Left lung (tissue), 10 donors: ENCODE results near the gene VTI1A. TPM values are rescaled to one million over a fixed set of nuclear protein-coding genes. Genes with fewer than 3 reads are reported as not detected.

Experiments used
- ATAC-seq: fragments of 200-7000 bp; cut with Tn5 transposase; one replicate; pipeline ENCODE4 v1.9.1; 2020; ENCODE audit warnings: moderate library complexity
- DNase-seq, 4 donors: peaks; one replicate each; pipeline ENCODE4 v3.0.0-alpha.2; 2013 to 2020
- H3K27ac ChIP-seq, 2 donors: fragments of 200-600 bp; sonication (generic) in 1 of 2; one replicate each; pipeline versions ENCODE4 v1.5.0 to v1.8.0; 2020 to 2021
- H3K27me3 ChIP-seq, 2 donors: fragments of 200-600 bp; sonication (generic) in 1 of 2; one replicate each; pipeline versions ENCODE4 v1.5.0 to v1.8.0; 2020 to 2021
- H3K36me3 ChIP-seq, 2 donors: fragments of 200-600 bp; sonication (generic) in 1 of 2; one replicate each; pipeline versions ENCODE4 v1.5.0 to v1.8.0; 2020 to 2021
- H3K4me1 ChIP-seq, 2 donors: fragments of 200-600 bp; one replicate each; pipeline ENCODE4 v1.8.0; 2021
- H3K4me3 ChIP-seq, 2 donors: fragments of 200-600 bp; sonication (generic) in 1 of 2; one replicate each; pipeline versions ENCODE4 v1.5.0 to v1.8.0; 2020 to 2021; ENCODE audit warnings: mild to moderate bottlenecking in 1 of 2
- H3K9me3 ChIP-seq, 2 donors: fragments of 200-600 bp; sonication (generic) in 1 of 2; one replicate each; pipeline versions ENCODE4 v1.5.0 to v1.8.0; 2020 to 2021
- intact Hi-C, 2 donors: fragments of 100-400 bp; cut with DNase I; formaldehyde crosslinking; loops; one replicate each; pipeline versions ENCODE4 v1.11.2 to v1.14.2; 2022
- polyA plus RNA-seq, 6 donors: library from polyadenylated mRNA; unstranded; fragments of 120-200 nt; gene quantifications; one replicate each; pipeline ENCODE4 v1.2.1, GENCODE V29; 2013; ENCODE audit not compliant: insufficient read length in 6 of 6
- total RNA-seq, 2 donors: library from RNA; stranded (reverse); fragmentation: NEBNext Ultra II Directional; extraction: Animal tissue kit (Norgen Biotek cat#: 25700); gene quantifications; one replicate each; pipeline ENCODE4 v1.2.1, GENCODE V29; 2021
- TF ChIP-seq, protein P1 (sequence below), 2 donors: fragments of 200-600 bp; sonication (generic) in 1 of 2; IDR thresholded peaks; one replicate each; pipeline versions ENCODE4 v1.5.0 to v1.8.0; 2021; ENCODE audit warnings: antibody characterized with exemption in 2 of 2
- donor health status: DM: no; HTN: yes; CAD: no.
- donor health status: DM: no; HTN: no; CAD: no.

Gene VTI1A
- total and polyA plus RNA-seq, 8 donors: 13.6 to 39.0 (median 17.7) TPM

- H3K4me3 ChIP-seq: no peak overlapping the region
- H3K36me3 ChIP-seq: peaks cover 0 to 4% of the 10 kb centered on the region in 2 donors
- TF ChIP-seq, protein P1, sequence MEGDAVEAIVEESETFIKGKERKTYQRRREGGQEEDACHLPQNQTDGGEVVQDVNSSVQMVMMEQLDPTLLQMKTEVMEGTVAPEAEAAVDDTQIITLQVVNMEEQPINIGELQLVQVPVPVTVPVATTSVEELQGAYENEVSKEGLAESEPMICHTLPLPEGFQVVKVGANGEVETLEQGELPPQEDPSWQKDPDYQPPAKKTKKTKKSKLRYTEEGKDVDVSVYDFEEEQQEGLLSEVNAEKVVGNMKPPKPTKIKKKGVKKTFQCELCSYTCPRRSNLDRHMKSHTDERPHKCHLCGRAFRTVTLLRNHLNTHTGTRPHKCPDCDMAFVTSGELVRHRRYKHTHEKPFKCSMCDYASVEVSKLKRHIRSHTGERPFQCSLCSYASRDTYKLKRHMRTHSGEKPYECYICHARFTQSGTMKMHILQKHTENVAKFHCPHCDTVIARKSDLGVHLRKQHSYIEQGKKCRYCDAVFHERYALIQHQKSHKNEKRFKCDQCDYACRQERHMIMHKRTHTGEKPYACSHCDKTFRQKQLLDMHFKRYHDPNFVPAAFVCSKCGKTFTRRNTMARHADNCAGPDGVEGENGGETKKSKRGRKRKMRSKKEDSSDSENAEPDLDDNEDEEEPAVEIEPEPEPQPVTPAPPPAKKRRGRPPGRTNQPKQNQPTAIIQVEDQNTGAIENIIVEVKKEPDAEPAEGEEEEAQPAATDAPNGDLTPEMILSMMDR (IDR thresholded peaks at IDR 0.05): no peak
- H3K27me3 ChIP-seq: no peaks in the 10 kb centered on the region
- H3K27ac ChIP-seq: no peak overlapping the region
- peaks cover 0 to 6% of the 10 kb centered on the region in 2 donors for H3K4me1 ChIP-seq
- no peaks in the 10 kb centered on the region for H3K9me3 ChIP-seq
- ATAC-seq (no peak), DNase-seq (no peak)
- intact Hi-C loops: no loop called here
These were observed 216.5 kb downstream of the VTI1A start for GRCh38 chr10:112663234-112664125.

DNA sequence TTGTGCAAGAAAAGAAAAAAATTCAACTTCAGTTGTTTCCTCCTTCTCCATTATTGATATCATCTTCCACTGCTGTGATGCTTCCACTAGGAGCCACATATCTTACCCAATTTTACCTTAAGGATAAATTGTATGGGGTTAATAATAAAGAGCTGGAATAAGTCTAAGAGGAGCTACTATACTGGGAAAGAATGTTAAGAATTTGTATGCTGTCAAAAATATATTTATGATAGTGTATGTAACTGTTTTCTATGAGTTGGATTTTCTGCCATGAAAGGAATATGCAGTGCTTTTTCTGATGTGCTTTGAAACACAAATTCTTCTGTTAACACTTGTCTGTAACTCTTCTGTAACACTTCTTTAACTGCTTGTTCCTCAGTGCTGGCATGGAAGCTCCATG is 219.1 kb downstream of the VTI1A start:
- DNase-seq: no peak
- Histone ChIP-seq H3K36me3 (peaks cover 0 to 29% of the 10 kb centered on the region in 2 donors), H3K9me3 (no peaks in the 10 kb centered on the region), H3K27me3 (no peaks in the 10 kb centered on the region), H3K27ac (no peak overlapping the region), H3K4me3 (no peak overlapping the region), H3K4me1 (peaks cover 0 to 6% of the 10 kb centered on the region in 2 donors)
- TF ChIP-seq, protein P1 (IDR thresholded peaks at IDR 0.05): no peak
- intact Hi-C loops: no loop called here
- ATAC-seq: no peak

DNA sequence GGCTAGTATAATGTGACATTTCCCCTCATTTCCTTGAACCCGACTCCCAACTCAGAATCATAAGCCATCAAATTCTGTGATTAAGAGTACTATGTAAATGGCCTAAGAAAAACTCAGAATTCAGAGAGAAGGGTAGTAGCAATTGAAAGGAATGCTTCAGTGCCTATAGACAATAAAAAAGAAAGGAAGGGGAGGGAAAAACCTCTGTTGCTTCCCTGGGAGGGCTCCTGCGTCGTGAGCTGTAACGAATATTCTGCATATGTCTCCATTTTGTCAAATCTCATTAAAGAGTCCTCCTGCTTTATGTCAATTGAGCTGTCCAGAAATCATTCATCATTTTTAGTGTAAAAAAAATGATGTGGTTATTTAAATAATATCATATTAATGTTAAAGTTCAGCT is 223.0 kb downstream of the VTI1A start:
- Histone ChIP-seq H3K4me1 (no peaks in the 10 kb centered on the region), H3K27me3 (no peaks in the 10 kb centered on the region), H3K9me3 (no peaks in the 10 kb centered on the region), H3K36me3 (peaks cover 0 to 29% of the 10 kb centered on the region in 2 donors), H3K27ac (no peak overlapping the region), H3K4me3 (no peak overlapping the region)
- TF ChIP-seq, protein P1 (IDR thresholded peaks at IDR 0.05): no peak
- ATAC-seq (no peak), DNase-seq (no peak)
- intact Hi-C loops: no loop called here

DNA sequence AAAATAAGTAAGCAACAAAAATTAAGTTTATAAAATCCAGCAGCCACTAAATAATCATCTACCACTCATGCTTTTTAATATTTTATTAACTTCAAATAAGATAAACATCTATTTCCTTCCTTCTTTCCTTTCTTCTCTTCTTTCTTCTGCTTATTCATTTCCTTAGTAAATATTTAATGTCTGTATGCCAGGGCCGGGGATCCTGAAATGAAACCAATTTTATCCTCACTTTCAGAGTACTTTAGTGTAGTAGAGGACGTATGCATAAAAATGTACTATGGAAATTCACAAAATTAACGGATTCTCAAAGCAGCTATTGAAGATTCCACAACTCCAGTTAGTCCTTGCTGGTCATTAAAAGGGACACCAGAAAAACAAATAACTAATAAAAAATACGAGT is 224.7 kb downstream of the VTI1A start:
- no peaks in the 10 kb centered on the region for H3K27me3 ChIP-seq
- DNase-seq (no peak), ATAC-seq (no peak)
- H3K9me3 ChIP-seq: no peaks in the 10 kb centered on the region
- TF ChIP-seq, protein P1 (IDR thresholded peaks at IDR 0.05): no peak
- intact Hi-C loops: no loop called here
- no peak overlapping the region for H3K27ac ChIP-seq
- no peaks in the 10 kb centered on the region for H3K4me1 ChIP-seq
- H3K4me3 ChIP-seq: no peak overlapping the region
- H3K36me3 ChIP-seq: peaks cover 0 to 29% of the 10 kb centered on the region in 2 donors

- peaks cover 0 to 33% of the 10 kb centered on the region in 2 donors for H3K36me3 ChIP-seq
- no peaks in the 10 kb centered on the region for H3K9me3 ChIP-seq
- intact Hi-C loops: no loop called here
- no peak overlapping the region for H3K27ac ChIP-seq
- H3K4me1 ChIP-seq: no peaks in the 10 kb centered on the region
- no peaks in the 10 kb centered on the region for H3K27me3 ChIP-seq
- DNase-seq: no peak
- ATAC-seq: no peak
- TF ChIP-seq, protein P1 (IDR thresholded peaks at IDR 0.05): no peak
- H3K4me3 ChIP-seq: no peak overlapping the region
These were observed 225.7 kb downstream of the VTI1A start for GRCh38 chr10:112672706-112673105.
